ENCODE results near the gene LTB4R2.

The LTB4R2 gene

DNA sequence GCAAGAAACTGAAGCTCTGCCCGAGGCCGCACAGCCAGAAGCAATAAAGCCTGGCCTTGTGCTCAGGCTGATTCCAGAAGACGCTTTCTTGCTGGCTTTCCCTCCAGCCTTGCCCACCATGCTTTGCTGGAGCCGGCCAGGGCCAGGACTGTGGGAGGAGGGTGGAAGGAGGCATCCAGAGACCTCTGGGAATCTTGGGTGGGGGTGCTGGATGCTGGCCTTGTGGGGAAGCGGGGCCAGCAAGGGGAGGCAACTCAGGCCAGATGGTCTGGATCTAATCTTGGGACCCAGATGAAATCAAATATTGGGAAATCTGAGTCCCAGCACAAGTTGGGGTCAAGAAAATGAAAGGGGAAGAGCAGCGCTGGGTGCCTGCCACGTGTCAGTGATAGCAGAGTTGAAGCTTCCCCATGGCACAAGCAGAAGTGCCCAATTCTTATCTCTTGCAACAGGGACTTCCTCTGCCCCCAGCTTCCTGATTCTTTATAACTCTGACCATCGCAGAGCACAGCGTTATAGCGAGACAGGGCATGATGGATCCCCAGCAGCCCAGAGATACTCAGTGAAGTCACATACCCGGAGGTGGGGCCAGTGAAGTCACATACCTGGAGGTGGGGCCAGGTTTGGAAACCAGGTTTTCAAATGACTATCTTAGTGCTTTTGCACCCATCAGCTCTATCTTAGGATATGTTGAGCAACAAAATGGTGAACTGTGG lies 32.2 kb upstream of the LTB4R2 start:
- DNase-seq: no peak

DNA sequence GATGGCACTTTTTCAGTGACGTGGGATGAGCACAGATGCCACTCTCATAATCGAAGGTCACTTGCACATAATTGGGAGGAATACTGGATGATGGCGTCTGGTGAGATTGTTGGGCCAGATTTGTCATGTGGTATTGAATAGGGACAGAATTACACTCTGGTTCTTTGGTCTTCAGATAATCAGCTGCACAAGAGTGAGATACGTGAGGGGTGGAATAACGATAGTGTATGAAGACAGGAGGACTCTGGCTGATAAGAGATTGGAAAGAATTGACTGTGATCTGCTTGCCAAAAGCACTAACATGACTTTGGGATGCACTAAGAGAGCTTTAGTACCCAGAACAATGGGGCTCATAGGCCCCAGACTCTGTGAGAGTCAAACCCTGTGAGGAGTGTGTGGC lies 31.5 kb upstream of the LTB4R2 start:
- no peak for DNase-seq

- no peak for DNase-seq
Measured at GRCh38 chr14:24279301-24280186, 30.4 kb upstream of the LTB4R2 start.

GRCh38 chr14:24280797-24281460 lies 29.0 kb upstream of the LTB4R2 start:
- no peak for DNase-seq

- DNase-seq: no peak
Measured at GRCh38 chr14:24281636-24282035, 28.3 kb upstream of the LTB4R2 start.

GRCh38 chr14:24282736-24283135 lies 27.2 kb upstream of the LTB4R2 start:
- no peak for DNase-seq

GRCh38 chr14:24283796-24284460 lies 26.0 kb upstream of the LTB4R2 start:
- DNase-seq: no peak

GRCh38 chr14:24284501-24285035 lies 25.4 kb upstream of the LTB4R2 start:
- DNase-seq: no peak

DNA sequence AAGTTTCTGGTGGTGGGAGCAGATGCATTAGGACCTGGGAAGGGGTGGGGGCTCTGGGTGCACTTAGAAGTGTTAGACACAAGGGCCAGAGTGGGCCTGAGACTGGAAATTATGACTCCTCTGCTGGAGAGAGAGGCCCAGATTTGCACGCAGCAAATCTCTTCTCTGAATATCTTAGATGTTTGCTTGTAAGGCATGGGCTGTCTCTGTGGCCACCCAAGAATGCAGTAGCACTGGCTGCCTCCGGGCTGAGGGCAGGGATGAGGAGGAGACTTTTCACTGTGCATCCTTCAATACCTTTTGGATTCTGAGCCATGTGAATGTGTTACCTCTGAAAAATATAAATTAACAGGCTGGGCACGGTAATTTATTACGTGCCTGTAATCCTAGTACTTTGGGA lies 24.6 kb upstream of the LTB4R2 start:
- DNase-seq: no peak

- DNase-seq: no peak
Measured at GRCh38 chr14:24286996-24287395, 22.9 kb upstream of the LTB4R2 start.

DNA sequence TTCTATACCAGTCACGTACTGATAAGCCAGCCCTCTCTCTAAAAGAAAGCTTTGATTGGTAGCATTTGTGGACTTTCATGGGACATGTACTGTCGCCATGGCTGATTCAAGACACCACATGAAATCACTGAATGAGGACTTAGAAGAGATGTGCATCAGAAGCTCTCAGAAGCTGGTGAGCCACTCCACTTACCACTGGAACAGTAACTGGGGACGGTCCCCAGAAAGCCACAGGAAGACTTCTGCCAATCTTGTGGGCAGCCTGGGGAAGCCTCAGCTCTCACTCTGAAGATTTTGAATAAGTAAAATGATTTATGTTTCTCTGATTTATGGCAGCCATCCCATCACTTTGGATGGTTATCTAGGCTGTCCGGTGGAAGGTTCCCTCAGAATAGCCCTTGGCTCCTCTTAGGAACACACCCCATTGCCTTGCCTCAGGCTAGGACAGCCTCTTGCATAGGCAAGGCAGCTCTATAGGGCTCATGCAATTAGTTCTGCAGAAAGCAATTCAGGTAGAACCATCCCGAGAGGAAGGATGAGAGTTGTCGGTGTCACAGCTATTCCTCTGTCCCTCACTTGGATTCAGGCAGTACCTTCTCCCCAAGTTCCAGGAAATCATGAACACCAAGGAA lies 20.2 kb upstream of the LTB4R2 start:
- no peak for DNase-seq

DNA sequence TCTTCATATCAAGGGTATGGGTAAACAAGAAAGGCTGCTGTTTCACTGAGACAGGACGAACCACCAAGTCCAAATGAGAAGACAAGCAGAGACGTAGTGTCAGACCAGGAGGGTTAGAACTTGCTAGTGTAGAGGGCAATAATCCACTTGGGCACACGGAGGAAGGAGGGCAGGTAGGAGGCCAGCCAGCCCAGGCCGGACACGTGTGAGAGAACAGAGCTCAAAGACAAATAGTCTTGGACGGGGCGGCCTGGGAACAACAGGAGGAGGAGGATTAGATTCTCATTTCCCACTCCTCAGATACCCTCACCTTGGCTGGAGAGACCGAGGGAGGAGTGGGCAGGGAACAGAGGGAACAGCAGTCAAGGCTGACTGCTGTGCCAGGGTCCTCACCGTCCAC lies 19.2 kb upstream of the LTB4R2 start:
- no peak for DNase-seq

DNA sequence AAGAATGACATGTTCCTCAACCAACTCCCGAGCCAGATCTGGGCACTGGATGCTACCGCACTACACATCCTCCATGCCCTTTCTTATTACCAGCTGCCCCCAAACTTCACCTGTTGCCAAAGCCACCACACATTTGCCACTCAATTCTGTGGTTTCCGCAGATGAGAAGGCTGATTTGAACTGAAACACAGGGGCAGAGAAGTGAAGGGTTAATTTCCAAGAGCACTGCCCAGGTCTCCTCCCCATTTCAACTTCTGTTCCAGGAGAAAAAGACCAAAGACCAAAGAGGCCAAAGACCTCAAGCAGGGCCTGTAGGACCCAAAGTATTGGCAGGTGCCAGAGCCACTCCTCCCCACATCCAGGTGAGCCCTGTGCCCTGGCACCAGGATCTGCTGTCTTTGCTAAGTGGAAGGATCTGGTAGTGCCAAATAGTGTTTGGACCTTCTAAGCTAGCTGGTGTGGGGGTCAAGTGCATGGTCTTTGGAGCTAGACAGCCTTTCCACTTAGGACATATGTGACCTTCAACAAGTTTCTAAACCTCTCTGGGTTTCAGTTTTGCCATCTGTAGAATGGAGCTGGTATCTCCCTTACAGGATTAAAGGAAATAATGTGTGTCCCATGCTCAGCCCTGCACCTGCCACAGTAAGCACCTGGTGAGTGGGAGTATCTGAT lies 18.4 kb upstream of the LTB4R2 start:
- DNase-seq: no peak

DNA sequence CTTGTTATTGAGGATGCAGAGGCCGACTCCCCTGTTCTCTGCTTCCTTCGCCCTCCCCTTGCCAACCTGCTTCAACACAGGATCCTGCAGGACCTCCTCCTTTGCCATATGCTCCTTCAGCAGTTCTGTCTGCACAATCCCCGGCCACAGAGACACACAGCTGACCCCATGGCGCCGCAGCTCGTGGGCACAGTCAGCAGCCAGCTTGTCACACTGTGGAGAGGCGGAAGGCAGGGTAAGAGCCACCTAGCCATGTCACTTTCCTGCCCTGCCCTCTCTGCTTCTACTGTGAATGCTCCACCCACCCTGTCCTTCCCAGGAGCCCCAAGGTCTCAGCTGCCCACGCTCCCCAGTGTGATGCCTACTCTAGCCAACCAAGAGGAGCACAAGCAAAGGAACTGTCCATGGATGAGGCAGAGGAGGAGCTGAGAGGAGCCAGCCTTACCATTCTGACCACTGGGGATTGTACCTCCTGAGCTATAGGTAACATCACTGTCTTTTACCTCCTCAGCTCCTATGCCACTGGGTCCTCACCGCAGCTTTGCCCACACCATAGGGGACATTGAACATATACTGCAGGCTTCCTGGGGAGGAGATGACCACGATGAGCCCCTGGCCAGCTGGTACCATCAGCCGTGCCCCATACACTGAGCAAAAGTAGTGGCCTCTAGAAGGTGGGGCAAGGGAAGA lies 17.7 kb upstream of the LTB4R2 start:
- no peak for DNase-seq

DNA sequence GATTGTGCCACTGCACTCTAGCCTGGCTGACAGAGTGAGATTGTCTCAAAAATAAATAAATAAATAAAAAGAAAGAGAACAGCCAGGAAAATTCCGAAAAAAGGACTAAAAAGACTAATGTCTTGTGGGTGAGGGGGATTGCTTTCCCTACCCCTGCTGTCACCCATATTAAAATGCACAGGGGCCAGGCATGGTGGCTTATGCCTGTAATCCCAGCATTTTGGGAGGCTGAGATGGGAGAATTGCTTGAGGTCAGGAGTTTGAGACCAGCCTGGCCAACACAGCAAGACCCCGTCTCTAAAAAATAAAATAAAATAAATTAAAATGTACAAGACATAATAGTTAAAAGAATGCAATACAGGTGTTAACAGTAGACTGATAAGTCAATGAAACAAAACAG lies 16.4 kb upstream of the LTB4R2 start:
- DNase-seq: no peak

DNA sequence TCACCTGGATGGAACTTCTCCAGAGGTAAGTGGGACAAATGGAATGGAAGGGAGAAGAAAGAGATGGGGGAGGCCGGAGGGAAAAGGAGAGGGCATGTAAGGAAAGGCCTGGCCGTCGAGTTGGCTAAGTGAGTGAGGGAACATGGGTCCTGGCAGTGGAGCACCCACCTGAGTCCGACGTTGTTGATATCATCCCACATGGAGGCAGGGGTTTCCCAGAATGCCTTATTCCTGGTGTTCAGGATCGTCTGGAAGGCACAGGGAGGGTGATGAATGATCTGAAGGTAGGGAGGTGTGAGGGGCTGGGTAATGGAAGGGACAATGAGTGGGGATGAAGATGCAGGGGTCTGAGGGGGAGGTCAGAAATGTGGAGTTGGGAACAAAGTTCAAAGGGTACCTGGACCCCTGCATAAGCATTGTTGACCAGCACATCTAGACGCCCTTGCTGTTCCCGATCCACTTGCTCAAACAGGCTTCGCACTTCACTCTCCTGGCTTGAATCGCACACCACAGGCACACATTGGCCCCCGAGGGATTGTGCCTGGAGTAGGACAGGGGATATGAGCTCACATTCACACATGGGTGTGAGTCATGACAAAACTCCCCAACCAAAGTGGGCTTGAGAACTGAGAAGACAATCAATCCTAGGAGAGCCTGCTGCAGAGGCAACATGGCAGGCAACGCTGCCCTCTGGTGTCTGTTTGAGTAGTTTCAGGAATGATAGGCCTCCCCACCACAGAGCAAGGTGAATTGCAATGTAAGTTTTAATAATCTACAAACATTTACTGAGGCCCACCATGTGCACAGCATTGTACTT lies 13.4 kb upstream of the LTB4R2 start:
- peak; percentile 76 for DNase-seq

- no peak for DNase-seq
Measured at GRCh38 chr14:24297190-24297964, 12.6 kb upstream of the LTB4R2 start.

- no peak for DNase-seq
Measured at GRCh38 chr14:24298892-24299254, 11.1 kb upstream of the LTB4R2 start.
